GM21367 (cell line): ENCODE results near the gene ST6GALNAC3.

ENCODE experiments used
- ATAC-seq: cut with Tn5 transposase; IDR thresholded peaks from one replicate; pipeline ENCODE4 v1.9.1; 2021; ENCODE audit not compliant: unreplicated experiment

The ST6GALNAC3 gene

GRCh38 chr1:76408303-76408702 lies 333.8 kb downstream of the ST6GALNAC3 start:
- ATAC-seq = no peak

- no peak for ATAC-seq
Observed at GRCh38 chr1:76410499-76410898, 336.0 kb downstream of the ST6GALNAC3 start.

- ATAC-seq = no peak
Observed at GRCh38 chr1:76418531-76418930, 344.0 kb downstream of the ST6GALNAC3 start.

GRCh38 chr1:76419603-76420002 lies 345.1 kb downstream of the ST6GALNAC3 start:
- no peak for ATAC-seq

- ATAC-seq = no peak
Observed at GRCh38 chr1:76425201-76426145, 350.9 kb downstream of the ST6GALNAC3 start.

- ATAC-seq = no peak
Observed at GRCh38 chr1:76426606-76427005, 352.1 kb downstream of the ST6GALNAC3 start.

GRCh38 chr1:76428028-76428427 lies 353.5 kb downstream of the ST6GALNAC3 start:
- no peak for ATAC-seq

GRCh38 chr1:76430531-76430930 lies 356.0 kb downstream of the ST6GALNAC3 start:
- ATAC-seq = no peak

GRCh38 chr1:76433526-76433925 lies 359.0 kb downstream of the ST6GALNAC3 start:
- no peak for ATAC-seq

- ATAC-seq = no peak
Observed at GRCh38 chr1:76443217-76443616, 368.7 kb downstream of the ST6GALNAC3 start.

- ATAC-seq = no peak
Observed at GRCh38 chr1:76444773-76445172, 370.2 kb downstream of the ST6GALNAC3 start.

- no peak for ATAC-seq
Observed at GRCh38 chr1:76450229-76450628, 375.7 kb downstream of the ST6GALNAC3 start.

GRCh38 chr1:76463278-76463677 lies 388.7 kb downstream of the ST6GALNAC3 start:
- no peak for ATAC-seq

GRCh38 chr1:76463849-76464248 lies 389.3 kb downstream of the ST6GALNAC3 start:
- ATAC-seq = no peak

- no peak for ATAC-seq
Observed at GRCh38 chr1:76465030-76465429, 390.5 kb downstream of the ST6GALNAC3 start.

- no peak for ATAC-seq
Observed at GRCh38 chr1:76470166-76470565, 395.6 kb downstream of the ST6GALNAC3 start.

- ATAC-seq = no peak
Observed at GRCh38 chr1:76471536-76471935, 397.0 kb downstream of the ST6GALNAC3 start.

GRCh38 chr1:76473591-76473990 lies 399.0 kb downstream of the ST6GALNAC3 start:
- ATAC-seq = no peak

GRCh38 chr1:76474922-76475321 lies 400.4 kb downstream of the ST6GALNAC3 start:
- ATAC-seq = no peak

GRCh38 chr1:76477156-76477555 lies 402.6 kb downstream of the ST6GALNAC3 start:
- no peak for ATAC-seq

GRCh38 chr1:76480827-76481226 lies 406.3 kb downstream of the ST6GALNAC3 start:
- ATAC-seq = no peak

- no peak for ATAC-seq
Observed at GRCh38 chr1:76481672-76482071, 407.1 kb downstream of the ST6GALNAC3 start.

GRCh38 chr1:76482272-76482671 lies 407.7 kb downstream of the ST6GALNAC3 start:
- ATAC-seq = no peak
